ENCODE data around the gene CHD3. TPM values are rescaled to one million over a fixed set of nuclear protein-coding genes. Genes with fewer than 3 reads are reported as not detected.

CHD3 gene
- total and polyA plus RNA-seq, 10 of the 15 experiments (the other 5 are each of a cell fraction or from before 2014, with no cell fraction given): 1.4 to 86.8 (median 39.1) TPM

DNA sequence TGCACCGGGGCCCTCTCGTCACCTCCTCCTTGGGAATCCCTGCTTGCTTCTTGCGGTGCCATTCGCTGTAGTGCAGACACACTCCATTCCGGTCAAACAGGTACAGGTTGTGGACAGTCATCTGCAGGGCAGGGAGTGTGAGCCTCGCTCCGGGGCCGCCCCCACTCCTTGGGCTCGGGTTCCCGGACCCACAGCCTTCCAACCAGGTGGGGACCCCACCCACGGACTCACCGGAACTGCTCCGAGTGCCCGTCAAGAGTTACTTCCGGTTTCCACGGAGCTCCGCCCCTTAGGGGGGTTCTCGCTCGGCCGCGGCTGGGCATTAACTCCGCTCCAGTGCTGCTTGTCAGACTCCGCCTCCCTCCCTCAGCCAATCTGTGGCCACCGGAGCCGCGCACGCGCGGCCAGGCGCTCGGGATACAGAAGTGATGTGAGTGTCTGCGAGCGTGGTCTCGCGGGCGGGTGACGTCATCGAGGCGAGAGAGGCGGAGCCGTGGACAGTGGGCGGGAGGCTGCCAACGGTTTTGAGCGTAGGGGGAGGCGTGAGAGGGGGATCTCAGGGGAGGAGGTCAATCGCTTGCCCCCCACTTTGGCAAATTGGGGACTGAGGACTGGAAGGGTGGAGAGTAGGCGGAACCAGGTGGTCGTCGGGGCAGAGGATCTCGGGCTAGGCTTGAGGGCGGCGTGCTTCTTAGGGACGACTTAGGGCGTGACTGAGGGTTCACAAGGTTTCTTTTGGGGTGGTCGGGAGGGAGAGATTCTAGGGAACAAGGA is 43.3 kb downstream of the CHD3 start, which contains the start of the genes CNTROB and TRAPPC1 (continued):
- TF ChIP-seq, protein P1, sequence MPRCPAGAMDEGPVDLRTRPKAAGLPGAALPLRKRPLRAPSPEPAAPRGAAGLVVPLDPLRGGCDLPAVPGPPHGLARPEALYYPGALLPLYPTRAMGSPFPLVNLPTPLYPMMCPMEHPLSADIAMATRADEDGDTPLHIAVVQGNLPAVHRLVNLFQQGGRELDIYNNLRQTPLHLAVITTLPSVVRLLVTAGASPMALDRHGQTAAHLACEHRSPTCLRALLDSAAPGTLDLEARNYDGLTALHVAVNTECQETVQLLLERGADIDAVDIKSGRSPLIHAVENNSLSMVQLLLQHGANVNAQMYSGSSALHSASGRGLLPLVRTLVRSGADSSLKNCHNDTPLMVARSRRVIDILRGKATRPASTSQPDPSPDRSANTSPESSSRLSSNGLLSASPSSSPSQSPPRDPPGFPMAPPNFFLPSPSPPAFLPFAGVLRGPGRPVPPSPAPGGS (IDR thresholded peaks at IDR 0.05; ENCODE audit: borderline replicate concordance, insufficient read depth, low read depth, low read length, poor library complexity, severe bottlenecking): no peak
- peak; percentile 56; the same call in 1 of the 2 replicates for TF ChIP-seq PML (IDR thresholded peaks at IDR 0.05; ENCODE audit: low read length)
- TF ChIP-seq, protein P2, sequence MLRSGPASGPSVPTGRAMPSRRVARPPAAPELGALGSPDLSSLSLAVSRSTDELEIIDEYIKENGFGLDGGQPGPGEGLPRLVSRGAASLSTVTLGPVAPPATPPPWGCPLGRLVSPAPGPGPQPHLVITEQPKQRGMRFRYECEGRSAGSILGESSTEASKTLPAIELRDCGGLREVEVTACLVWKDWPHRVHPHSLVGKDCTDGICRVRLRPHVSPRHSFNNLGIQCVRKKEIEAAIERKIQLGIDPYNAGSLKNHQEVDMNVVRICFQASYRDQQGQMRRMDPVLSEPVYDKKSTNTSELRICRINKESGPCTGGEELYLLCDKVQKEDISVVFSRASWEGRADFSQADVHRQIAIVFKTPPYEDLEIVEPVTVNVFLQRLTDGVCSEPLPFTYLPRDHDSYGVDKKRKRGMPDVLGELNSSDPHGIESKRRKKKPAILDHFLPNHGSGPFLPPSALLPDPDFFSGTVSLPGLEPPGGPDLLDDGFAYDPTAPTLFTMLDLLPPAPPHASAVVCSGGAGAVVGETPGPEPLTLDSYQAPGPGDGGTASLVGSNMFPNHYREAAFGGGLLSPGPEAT (IDR thresholded peaks at IDR 0.05; ENCODE audit: low read depth): peak; percentile 65
- TF ChIP-seq BCL11A (IDR thresholded peaks at IDR 0.05; ENCODE audit: low read depth, low read length): no peak
- peak; percentile 92 for TF ChIP-seq POLR2A (IDR thresholded peaks at IDR 0.05; ENCODE audit: low read depth, low read length)
- peak; percentile 87 for TF ChIP-seq GABPA (IDR thresholded peaks at IDR 0.05; ENCODE audit: low read depth)
- peak; percentile 73; the same call in 1 of the 2 replicates for TF ChIP-seq NR2C1 (IDR thresholded peaks at IDR 0.05)
- TF ChIP-seq IRF4 (IDR thresholded peaks at IDR 0.05; ENCODE audit: low read depth, low read length): no peak
- TF ChIP-seq ZNF274 (IDR thresholded peaks at IDR 0.05; ENCODE audit: insufficient read depth, insufficient read length): no peak
- TF ChIP-seq KAT2A (conservative IDR thresholded peaks at IDR 0.05; ENCODE audit: control insufficient read depth, low read depth, low read length): no peak
- TF ChIP-seq, protein P3, sequence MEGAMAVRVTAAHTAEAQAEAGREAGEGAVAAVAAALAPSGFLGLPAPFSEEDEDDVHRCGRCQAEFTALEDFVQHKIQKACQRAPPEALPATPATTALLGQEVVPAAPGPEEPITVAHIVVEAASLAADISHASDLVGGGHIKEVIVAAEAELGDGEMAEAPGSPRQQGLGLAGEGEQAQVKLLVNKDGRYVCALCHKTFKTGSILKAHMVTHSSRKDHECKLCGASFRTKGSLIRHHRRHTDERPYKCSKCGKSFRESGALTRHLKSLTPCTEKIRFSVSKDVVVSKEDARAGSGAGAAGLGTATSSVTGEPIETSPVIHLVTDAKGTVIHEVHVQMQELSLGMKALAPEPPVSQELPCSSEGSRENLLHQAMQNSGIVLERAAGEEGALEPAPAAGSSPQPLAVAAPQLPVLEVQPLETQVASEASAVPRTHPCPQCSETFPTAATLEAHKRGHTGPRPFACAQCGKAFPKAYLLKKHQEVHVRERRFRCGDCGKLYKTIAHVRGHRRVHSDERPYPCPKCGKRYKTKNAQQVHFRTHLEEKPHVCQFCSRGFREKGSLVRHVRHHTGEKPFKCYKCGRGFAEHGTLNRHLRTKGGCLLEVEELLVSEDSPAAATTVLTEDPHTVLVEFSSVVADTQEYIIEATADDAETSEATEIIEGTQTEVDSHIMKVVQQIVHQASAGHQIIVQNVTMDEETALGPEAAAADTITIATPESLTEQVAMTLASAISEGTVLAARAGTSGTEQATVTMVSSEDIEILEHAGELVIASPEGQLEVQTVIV (IDR thresholded peaks at IDR 0.05; ENCODE audit: borderline replicate concordance, partially characterized antibody): peak; percentile 42
- TF ChIP-seq SMARCA5 (IDR thresholded peaks at IDR 0.05): no peak
- peak; percentile 75; the same call in 1 of the 2 replicates for TF ChIP-seq CBFB (IDR thresholded peaks at IDR 0.05; ENCODE audit: low read depth)
- peak; percentile 74 for TF ChIP-seq NR2F1 (conservative IDR thresholded peaks at IDR 0.05)
- no peak for TF ChIP-seq TCF3 (IDR thresholded peaks at IDR 0.05; ENCODE audit: borderline replicate concordance, insufficient read depth, low read depth, low read length)
- TF ChIP-seq, protein P4, sequence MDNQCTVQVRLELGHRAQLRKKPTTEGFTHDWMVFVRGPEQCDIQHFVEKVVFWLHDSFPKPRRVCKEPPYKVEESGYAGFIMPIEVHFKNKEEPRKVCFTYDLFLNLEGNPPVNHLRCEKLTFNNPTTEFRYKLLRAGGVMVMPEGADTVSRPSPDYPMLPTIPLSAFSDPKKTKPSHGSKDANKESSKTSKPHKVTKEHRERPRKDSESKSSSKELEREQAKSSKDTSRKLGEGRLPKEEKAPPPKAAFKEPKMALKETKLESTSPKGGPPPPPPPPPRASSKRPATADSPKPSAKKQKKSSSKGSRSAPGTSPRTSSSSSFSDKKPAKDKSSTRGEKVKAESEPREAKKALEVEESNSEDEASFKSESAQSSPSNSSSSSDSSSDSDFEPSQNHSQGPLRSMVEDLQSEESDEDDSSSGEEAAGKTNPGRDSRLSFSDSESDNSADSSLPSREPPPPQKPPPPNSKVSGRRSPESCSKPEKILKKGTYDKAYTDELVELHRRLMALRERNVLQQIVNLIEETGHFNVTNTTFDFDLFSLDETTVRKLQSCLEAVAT (IDR thresholded peaks at IDR 0.05): peak; percentile 60; the same call in 1 of the 2 replicates
- TF ChIP-seq, protein P5, sequence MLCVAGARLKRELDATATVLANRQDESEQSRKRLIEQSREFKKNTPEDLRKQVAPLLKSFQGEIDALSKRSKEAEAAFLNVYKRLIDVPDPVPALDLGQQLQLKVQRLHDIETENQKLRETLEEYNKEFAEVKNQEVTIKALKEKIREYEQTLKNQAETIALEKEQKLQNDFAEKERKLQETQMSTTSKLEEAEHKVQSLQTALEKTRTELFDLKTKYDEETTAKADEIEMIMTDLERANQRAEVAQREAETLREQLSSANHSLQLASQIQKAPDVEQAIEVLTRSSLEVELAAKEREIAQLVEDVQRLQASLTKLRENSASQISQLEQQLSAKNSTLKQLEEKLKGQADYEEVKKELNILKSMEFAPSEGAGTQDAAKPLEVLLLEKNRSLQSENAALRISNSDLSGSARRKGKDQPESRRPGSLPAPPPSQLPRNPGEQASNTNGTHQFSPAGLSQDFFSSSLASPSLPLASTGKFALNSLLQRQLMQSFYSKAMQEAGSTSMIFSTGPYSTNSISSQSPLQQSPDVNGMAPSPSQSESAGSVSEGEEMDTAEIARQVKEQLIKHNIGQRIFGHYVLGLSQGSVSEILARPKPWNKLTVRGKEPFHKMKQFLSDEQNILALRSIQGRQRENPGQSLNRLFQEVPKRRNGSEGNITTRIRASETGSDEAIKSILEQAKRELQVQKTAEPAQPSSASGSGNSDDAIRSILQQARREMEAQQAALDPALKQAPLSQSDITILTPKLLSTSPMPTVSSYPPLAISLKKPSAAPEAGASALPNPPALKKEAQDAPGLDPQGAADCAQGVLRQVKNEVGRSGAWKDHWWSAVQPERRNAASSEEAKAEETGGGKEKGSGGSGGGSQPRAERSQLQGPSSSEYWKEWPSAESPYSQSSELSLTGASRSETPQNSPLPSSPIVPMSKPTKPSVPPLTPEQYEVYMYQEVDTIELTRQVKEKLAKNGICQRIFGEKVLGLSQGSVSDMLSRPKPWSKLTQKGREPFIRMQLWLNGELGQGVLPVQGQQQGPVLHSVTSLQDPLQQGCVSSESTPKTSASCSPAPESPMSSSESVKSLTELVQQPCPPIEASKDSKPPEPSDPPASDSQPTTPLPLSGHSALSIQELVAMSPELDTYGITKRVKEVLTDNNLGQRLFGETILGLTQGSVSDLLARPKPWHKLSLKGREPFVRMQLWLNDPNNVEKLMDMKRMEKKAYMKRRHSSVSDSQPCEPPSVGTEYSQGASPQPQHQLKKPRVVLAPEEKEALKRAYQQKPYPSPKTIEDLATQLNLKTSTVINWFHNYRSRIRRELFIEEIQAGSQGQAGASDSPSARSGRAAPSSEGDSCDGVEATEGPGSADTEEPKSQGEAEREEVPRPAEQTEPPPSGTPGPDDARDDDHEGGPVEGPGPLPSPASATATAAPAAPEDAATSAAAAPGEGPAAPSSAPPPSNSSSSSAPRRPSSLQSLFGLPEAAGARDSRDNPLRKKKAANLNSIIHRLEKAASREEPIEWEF (IDR thresholded peaks at IDR 0.05; ENCODE audit: insufficient replicate concordance, low read depth, low read length): no peak
- TF ChIP-seq NBN (IDR thresholded peaks at IDR 0.05): peak; percentile 100

Measured in GM12878 (cell line).